BE2C (cell line): ENCODE measurements around the gene PPP1R2C. TPM values are rescaled to one million over a fixed set of nuclear protein-coding genes. Genes with fewer than 3 reads are reported as not detected.

Experiments
- DNase-seq: peaks from one replicate; pipeline ENCODE4 v3.0.0-alpha.2; 2020
- H3K27me3 ChIP-seq: fragments of 250-450 bp; sonication (Bioruptor Pico); 2 replicates; pipeline ENCODE4 v1.5.1; 2020; ENCODE audit warnings: mild to moderate bottlenecking
- H3K36me3 ChIP-seq: fragments of 250-450 bp; sonication (Bioruptor Pico); 2 replicates; pipeline ENCODE4 v1.5.1; 2020; ENCODE audit warnings: mild to moderate bottlenecking
- H3K4me1 ChIP-seq: fragments of 250-450 bp; sonication (Bioruptor Pico); 2 replicates; pipeline ENCODE4 v1.5.1; 2020
- H3K4me3 ChIP-seq: 2 replicates; pipeline ENCODE4 v1.5.1; 2011; ENCODE audit warnings: low read depth, low read length
- H3K9me3 ChIP-seq: fragments of 250-450 bp; sonication (Bioruptor Pico); 2 replicates; pipeline ENCODE4 v1.5.1; 2020
- polyA plus RNA-seq: library from polyadenylated mRNA; unstranded; fragments of >200 nt; gene quantifications from one replicate; pipeline ENCODE4 v1.2.1, GENCODE V29; 2012; ENCODE audit warnings: low read depth, missing spikeins; ENCODE audit not compliant: insufficient read length, insufficient read depth
- TF ChIP-seq, protein P1 (sequence below): IDR thresholded peaks from 2 replicates; pipeline ENCODE4 v1.5.1; 2012; ENCODE audit warnings: mild to moderate bottlenecking, low read depth, low read length

Gene PPP1R2C
- polyA plus RNA-seq: not detected

DNA sequence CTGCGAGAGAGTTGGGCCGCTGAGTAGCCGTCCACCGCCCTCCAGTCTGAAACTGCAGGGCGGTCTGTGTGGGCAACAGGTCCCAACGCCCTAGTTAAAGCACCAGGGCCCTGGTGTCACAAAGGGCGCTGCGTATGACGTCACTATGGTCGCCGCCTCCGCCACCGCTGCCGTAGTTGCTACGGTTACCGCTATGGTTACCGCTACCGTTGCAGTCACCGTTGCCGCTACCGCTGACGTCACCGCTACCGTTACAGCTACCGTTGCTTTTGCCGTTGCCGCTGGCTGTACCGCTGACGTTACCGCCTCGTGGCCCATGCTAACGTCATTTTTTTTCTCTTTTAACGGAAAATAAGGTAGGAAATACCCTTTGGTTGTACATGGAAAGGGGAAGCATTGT is at the start of gene PPP1R2C:
TSS of gene PPP1R2C (minus strand) at position 68 of the 400 bp plus-strand sequence. CDS start 84 bp downstream, outside the sequence.
- TF ChIP-seq, protein P1, sequence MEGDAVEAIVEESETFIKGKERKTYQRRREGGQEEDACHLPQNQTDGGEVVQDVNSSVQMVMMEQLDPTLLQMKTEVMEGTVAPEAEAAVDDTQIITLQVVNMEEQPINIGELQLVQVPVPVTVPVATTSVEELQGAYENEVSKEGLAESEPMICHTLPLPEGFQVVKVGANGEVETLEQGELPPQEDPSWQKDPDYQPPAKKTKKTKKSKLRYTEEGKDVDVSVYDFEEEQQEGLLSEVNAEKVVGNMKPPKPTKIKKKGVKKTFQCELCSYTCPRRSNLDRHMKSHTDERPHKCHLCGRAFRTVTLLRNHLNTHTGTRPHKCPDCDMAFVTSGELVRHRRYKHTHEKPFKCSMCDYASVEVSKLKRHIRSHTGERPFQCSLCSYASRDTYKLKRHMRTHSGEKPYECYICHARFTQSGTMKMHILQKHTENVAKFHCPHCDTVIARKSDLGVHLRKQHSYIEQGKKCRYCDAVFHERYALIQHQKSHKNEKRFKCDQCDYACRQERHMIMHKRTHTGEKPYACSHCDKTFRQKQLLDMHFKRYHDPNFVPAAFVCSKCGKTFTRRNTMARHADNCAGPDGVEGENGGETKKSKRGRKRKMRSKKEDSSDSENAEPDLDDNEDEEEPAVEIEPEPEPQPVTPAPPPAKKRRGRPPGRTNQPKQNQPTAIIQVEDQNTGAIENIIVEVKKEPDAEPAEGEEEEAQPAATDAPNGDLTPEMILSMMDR: no peak
- Histone ChIP-seq H3K4me3 (no peak within 1 kb of the TSS), H3K9me3 (no peaks in the 10 kb centered on the region), H3K4me1 (no peaks in the 10 kb centered on the region), H3K27me3 (no peaks in the 10 kb centered on the region), H3K36me3 (no peaks in the 10 kb centered on the region)
- DNase-seq: no peak

DNA sequence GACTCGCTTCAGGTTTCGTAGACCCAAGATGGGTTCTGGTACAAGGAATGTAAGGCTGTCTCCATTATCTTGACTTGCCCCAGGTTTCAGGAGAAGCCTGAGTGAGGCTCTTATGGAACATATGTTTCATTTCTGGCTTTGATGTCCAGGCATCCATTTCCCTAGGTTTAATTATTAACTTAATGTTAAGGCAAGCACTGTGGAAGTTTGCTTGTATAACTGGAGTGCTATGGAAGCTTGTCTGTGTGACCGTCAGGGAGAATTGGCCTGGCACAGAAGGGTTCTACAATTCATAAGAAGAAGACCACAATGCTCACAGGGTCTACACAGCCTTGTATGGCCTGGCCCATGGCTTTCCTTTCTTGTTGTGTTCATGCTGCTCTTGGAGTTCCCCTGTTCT is 47.2 kb upstream of the PPP1R2C start:
- DNase-seq: no peak
- H3K4me1 ChIP-seq: no peaks in the 10 kb centered on the region
- H3K4me3 ChIP-seq: no peak overlapping the region
- H3K27me3 ChIP-seq: no peaks in the 10 kb centered on the region
- no peaks in the 10 kb centered on the region for H3K36me3 ChIP-seq
- TF ChIP-seq, protein P1: no peak
- H3K9me3 ChIP-seq: no peaks in the 10 kb centered on the region

DNA sequence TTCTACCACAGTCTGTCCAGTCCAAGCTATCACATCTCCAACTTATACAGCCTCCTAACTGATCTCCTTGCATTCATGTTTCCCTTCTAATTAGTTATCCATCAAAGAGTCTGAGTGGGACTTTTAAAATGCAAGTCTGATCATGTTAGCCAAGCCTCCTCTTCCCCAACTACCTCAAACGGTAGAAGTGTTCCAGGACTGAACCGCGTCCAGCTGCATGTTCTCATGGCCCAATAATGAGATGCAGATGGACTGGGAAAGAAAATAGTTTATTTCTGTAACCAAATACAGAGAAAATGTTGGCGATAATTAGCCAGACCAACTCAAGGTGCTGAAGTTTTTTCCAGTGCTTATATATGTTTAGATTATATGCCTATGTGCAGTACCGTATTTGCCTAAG is 46.6 kb upstream of the PPP1R2C start:
- TF ChIP-seq, protein P1: no peak
- Histone ChIP-seq H3K4me1 (no peaks in the 10 kb centered on the region), H3K9me3 (no peaks in the 10 kb centered on the region), H3K4me3 (no peak overlapping the region), H3K27me3 (no peaks in the 10 kb centered on the region), H3K36me3 (no peaks in the 10 kb centered on the region)
- DNase-seq: no peak

DNA sequence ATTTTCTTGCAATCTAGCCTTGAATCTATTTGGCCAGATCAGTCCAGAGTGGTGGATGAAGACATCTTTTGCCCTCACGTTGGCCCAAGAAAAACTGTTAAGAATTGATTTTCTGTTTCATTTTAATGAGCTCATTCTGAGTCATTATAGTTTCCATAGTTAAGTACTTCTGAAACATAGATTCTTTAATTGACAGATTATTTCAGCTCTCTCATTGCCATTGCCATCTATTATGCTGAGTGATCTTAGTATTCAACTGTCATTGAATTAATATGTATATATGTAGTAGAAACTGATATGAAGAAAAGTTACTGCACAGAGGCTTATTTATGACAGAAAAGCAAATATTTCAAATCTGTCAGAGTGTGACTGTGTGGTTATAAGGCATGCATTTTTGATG is 45.5 kb upstream of the PPP1R2C start:
- H3K36me3 ChIP-seq: no peaks in the 10 kb centered on the region
- H3K4me3 ChIP-seq: no peak overlapping the region
- DNase-seq: no peak
- H3K4me1 ChIP-seq: no peaks in the 10 kb centered on the region
- no peaks in the 10 kb centered on the region for H3K27me3 ChIP-seq
- H3K9me3 ChIP-seq: no peaks in the 10 kb centered on the region
- TF ChIP-seq, protein P1: no peak

DNA sequence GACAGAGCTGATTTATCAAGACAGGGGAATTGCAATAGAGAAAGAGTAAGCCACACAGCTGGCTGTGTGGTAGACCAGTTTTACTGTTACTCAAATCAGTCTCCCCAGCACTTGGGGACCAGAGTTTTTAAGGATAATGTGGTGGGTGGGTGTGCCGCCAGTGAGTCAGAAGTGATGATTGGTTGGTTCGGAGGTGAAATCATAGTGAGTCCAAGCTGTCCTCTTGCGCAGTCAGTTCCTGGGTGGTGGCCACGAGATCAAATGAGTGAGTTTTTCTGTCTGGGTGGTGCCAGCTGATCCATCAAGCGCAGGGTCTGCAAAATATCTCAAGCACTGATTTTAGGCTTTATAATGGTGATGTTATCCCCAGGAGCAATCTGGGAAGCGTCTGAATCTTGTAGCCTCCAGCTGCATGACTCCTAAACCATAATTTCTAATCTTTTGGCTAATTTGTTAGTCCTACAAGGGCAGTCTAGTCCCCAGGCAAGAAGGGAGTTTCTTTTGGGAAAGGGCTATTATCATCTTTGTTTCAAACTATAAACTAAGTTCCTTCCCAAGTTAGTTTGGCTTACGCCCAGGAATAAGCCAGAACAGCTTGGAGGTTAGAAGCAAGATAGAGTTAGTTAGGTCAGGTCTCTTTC is 44.0 kb upstream of the PPP1R2C start:
- H3K36me3 ChIP-seq: no peaks in the 10 kb centered on the region
- no peaks in the 10 kb centered on the region for H3K9me3 ChIP-seq
- TF ChIP-seq, protein P1: no peak
- no peaks in the 10 kb centered on the region for H3K27me3 ChIP-seq
- H3K4me1 ChIP-seq: no peaks in the 10 kb centered on the region
- DNase-seq: no peak
- no peak overlapping the region for H3K4me3 ChIP-seq

DNA sequence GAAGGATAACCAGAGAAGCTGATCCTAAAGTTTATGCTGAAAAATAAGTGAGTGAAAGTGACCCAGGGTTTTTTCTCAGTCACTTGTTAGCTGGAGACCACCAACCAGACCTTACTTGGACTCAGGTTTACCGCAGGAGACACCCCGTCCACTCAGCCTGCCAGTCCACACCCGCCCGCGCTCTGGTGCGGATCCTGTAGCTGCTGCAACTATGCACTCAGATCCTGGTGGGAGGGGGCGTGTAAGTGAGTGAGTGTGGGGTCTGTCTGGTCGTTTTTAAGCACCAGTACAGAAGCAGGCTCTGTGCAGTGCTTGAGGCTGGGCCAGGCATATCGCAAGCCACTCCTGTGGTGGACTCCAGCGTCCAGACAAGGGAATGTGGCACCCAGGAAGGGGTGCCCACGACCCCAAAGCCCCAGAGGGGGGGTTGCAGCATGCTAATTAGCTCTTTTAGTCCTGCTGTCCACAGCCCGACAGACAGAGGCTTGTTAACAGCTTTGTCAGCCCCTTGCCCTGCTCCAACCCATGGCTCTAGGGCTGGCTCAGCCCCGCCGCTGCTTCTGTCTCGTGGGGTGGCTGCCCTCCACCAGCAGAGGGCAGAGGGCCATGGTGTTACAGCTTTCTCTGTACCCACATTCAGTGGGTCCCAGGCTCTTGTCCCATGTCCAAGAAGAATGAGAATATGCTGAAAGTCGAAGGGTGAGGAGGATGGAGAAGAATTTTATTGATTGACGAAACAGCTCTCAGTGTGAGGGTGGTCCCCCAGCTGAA is 40.4 kb upstream of the PPP1R2C start:
- no peaks in the 10 kb centered on the region for H3K9me3 ChIP-seq
- H3K36me3 ChIP-seq: no peaks in the 10 kb centered on the region
- H3K4me3 ChIP-seq: no peak overlapping the region
- TF ChIP-seq, protein P1: no peak
- H3K27me3 ChIP-seq: no peaks in the 10 kb centered on the region
- no peaks in the 10 kb centered on the region for H3K4me1 ChIP-seq
- no peak for DNase-seq
